Measurements from ENCODE around the gene NTHL1.

- TF ChIP-seq CTCF (IDR thresholded peaks at IDR 0.05) (no peak), SP1 (CRISPR knock-in tag; conservative IDR thresholded peaks at IDR 0.05) (no peak), CBFB (CRISPR knock-in tag; IDR thresholded peaks at IDR 0.05; ENCODE audit: low read depth) (no peak), TEAD4 (CRISPR knock-in tag; IDR thresholded peaks at IDR 0.05) (no peak), RELA (CRISPR knock-in tag; IDR thresholded peaks at IDR 0.05; ENCODE audit: borderline replicate concordance) (no peak), FOXP1 (CRISPR knock-in tag; IDR thresholded peaks at IDR 0.05; ENCODE audit: borderline replicate concordance) (no peak), ELF4 (CRISPR knock-in tag; IDR thresholded peaks at IDR 0.05; ENCODE audit: low read depth) (no peak), IRF2 (CRISPR knock-in tag; IDR thresholded peaks at IDR 0.05; ENCODE audit: borderline replicate concordance, low read depth) (no peak), NR3C1 (CRISPR knock-in tag; conservative IDR thresholded peaks at IDR 0.05; ENCODE audit: low read depth) (no peak), MYBL2 (CRISPR knock-in tag; IDR thresholded peaks at IDR 0.05) (no peak), CREM (CRISPR knock-in tag; IDR thresholded peaks at IDR 0.05) (no peak), ZNF317 (CRISPR knock-in tag; IDR thresholded peaks at IDR 0.05; ENCODE audit: borderline replicate concordance, low read depth) (no peak), TP53 (CRISPR knock-in tag; IDR thresholded peaks at IDR 0.05) (no peak)
Measured at GRCh38 chr16:2046893-2047329, 723 bp downstream of the NTHL1 start.
